CD4-positive, alpha-beta T cell treated with Interferon gamma for 1 hour (primary cell): ENCODE results near the gene TACC2.

Experiments used
- DNase-seq: peaks from one replicate; pipeline ENCODE4 v3.0.0-alpha.2; 2020

The TACC2 gene

GRCh38 chr10:122254831-122255230 lies 265.9 kb downstream of the TACC2 start:
- no peak for DNase-seq

DNA sequence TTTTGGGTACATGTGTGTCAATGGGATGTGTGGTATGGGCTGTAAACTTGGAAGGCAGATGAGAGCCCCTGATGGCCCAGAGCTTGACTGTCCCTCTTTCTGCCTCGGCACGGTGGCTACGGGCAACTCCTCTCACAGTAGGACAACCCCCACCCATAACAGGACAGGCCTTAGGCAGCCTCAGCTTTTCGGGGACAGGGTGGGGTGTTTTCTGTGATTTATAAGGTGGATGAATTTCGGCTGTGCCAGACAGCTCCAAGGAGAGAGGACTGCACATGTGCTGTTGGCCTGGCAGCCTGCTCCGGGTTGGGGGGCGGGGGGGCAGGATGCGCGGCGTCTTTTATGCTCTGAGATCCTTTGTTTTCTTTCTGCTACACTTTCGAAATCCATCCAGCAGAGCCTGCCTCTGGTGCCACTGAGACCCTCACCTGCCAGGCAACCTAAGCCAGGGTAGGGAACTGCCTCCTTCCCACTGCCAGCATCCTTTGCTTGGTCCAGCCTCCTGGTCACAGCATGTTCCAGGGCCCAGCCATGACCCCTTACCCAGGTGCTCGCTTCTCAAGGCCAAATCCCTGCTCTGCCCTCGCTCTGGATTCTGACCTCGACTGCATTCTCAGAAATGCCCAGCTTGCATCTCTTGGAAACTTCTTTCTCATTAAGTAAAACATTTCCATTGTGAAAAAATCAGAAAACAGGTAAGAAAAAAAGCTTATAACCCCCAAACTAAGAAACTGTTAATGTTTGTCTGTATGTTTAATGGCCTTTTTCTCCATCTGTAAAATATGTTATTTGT lies 266.7 kb downstream of the TACC2 start:
- DNase-seq = no peak

- DNase-seq = no peak
These were observed 268.1 kb downstream of the TACC2 start for GRCh38 chr10:122257041-122257440.

GRCh38 chr10:122258136-122259074 lies 269.4 kb downstream of the TACC2 start:
- no peak for DNase-seq

- DNase-seq = no peak
These were observed 270.1 kb downstream of the TACC2 start for GRCh38 chr10:122259075-122259466.

DNA sequence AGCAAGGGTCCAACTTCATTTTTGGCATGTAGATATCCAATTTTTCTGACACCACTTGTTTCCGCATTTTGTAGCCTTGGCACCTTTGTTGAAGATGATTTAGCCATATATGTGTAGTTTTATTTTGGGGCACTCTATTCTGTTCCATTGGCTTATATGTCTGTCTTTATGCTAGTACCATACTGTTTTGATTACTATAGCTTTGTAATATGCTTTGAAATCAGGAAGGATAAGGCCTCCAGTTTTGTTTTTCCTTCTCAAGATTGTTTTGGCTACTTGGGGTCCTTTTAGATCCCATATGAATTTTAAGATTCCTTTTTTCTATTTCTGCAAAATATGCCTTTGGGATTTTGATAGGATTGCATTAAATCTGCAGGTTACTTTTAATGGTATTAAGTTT lies 272.6 kb downstream of the TACC2 start:
- DNase-seq = no peak

GRCh38 chr10:122263971-122264370 lies 275.0 kb downstream of the TACC2 start:
- DNase-seq = no peak

- DNase-seq = no peak
These were observed 275.5 kb downstream of the TACC2 start for GRCh38 chr10:122264436-122264835.

- no peak for DNase-seq
These were observed 276.0 kb downstream of the TACC2 start for GRCh38 chr10:122264931-122265330.

DNA sequence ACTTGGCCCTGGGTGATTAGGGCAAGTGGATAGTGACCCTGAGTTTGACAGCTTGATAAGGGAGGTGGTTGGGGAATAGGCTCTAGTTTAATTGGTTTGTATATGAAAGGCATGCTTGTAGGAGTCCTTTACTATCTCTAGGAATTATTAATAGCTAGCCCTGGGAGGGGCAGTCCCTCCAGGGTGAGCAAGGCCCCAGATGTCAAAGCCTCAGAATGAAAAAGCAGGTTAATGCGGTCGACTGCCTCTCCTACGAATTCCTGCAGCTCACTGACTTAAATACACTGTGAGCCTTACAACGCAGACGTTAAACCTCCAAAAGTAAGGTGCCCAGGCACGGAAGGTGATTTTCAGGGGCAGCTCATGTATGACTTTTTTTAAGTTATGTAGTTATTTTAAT lies 276.9 kb downstream of the TACC2 start:
- no peak for DNase-seq

DNA sequence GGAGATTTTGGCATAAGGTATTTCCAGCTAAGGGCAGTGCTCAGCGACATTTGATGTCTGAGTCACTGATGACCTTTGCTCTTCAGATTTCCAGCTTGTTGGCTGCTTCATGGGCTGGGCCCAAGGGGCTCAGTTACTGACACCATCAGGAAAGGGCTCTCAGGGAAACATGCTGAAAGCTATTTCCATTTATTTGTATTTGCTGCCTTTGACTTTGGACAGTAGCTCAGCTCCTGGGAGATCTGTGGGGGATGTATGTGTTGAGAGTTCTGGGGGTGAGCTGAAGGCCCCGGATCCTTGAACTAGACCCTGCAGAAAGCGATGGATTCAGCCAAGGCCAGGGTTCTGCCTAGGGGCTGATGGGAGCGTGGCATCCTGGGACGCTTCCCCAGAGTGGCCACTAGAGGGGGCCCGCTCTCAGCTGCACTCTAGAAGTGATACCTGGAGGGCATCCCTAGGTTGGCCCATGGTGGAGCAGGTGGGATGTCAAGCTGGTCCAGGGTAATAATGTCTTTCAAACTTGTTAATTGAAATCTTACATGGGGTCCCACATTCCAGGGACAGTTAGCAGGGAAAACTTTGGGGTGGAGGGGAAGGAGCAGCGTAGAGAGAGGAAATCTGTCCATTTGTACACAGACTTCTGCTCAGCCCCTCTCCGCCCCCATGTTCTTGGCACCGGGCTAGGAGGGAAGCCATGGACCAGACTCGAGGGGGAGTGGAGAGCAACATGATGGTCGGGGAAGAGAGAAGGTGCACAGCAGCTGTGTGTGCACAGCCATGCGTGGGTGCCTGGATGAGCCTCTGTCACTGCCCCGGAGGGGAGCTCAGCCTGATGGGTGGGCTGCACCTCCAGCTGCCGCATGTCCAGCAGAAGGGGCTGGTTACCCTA lies 279.1 kb downstream of the TACC2 start:
- no peak for DNase-seq

DNA sequence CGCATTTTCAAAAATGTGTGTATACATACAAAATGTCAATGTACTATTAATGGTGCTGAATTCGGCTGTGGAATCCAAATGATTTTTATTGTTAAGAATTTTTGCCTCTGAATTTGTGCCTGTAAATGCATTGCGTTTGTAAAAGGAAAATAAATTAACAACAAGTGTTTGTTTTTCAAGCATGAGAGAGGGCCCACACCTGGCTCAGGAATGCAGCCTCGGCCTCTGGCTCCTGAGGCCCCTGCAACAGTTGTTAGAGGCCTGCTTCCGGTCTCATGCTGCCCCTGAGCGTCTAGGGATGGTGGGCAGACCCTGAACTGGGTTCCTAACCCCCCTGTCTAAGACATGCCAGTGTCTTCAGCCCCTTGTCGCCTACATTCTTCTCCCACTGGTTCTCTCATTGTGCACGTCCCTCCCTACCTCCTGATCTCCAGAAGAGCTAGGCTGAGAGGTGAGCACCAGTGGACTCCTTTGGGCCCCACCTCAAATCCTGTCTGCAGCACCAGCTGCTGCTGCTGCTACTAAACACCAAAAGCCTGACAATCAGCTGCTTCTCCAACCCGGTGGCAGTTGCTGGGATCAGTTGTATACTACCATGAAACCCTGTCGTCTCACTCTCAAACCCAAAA lies 280.2 kb downstream of the TACC2 start:
- DNase-seq = no peak

DNA sequence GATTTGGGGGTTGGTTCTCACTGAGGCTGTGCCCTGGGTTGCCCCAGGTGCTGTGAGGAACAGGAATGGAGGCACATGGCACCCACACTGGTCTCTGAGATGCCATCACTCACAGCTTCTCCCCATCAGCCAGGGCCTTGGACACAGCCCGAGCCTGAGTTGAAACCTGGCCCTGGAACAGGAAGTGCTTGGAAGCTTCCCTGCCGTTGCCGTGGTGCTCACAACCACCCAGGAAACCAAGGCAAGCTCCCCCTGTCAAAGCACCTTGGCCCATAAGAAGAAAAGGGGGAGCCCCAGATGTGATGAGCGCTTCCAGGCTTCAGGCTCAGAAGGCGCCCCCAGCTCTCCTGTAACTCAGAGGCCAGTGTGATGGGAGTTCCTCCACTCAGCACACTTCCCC lies 282.1 kb downstream of the TACC2 start, which contains the start of gene BTBD16:
Gene BTBD16 (plus strand): TSS at position 221 of the 400 bp plus-strand sequence. CDS start 3,786 bp downstream, outside the sequence.
- DNase-seq = no peak

- DNase-seq = no peak
These were observed 285.1 kb downstream of the TACC2 start for GRCh38 chr10:122273966-122274545.

DNA sequence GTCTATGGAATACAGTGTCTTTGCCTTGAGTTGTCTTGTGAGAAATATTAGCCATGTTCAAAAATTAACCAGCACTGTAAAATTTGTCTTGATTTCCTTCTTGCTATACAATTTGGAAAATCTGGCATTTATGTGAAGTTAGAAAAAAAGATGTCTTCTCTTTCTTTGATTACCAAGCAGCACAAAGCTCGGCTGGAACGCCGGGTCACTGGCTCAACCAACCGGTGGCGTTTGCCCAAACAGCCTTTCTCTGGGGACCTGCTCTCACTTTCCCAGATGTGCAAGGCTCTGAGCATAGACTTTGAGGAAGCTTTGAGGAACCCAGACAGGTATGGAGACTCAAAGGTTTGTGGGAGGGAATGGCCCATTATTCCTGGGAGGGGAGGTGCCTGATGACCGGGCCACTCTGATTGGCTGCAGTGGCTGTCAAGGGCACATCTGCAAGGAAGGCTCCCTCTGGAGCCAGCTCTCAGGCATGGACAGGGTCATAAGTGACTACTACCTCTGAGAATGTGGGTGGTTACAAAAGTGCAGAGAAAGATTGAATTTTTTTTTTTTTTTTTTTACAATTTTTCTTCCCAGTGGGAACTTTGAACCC lies 287.7 kb downstream of the TACC2 start:
- DNase-seq = no peak

DNA sequence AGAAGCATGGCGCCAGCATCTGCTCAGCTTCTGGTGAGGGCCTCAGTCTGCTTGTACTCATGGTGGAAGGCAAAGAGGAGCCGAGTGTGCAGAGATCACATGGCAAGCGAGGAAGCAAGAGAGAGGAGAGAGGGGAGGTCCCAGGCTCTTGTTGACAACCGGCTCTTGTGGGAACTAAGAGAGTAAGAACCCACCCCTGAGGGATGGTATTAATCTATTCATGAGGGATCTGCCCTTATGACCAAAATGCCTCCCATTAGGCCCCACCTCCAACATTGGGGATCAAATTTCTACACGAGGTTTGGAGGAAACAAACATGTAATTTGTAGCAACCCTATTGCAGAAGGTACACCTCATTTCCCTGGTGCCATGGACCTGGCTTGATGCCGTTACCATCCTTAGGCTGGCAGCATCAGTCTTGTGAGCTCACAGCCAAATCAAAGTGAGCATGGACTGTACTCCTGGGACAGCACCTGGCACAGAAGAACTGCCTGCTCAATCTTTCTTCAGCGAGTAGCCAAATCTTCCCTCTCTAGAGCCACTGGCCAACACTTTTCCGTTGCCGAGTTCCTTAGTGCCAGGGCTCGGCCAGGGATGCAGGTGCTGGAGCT lies 288.7 kb downstream of the TACC2 start:
- DNase-seq = no peak

DNA sequence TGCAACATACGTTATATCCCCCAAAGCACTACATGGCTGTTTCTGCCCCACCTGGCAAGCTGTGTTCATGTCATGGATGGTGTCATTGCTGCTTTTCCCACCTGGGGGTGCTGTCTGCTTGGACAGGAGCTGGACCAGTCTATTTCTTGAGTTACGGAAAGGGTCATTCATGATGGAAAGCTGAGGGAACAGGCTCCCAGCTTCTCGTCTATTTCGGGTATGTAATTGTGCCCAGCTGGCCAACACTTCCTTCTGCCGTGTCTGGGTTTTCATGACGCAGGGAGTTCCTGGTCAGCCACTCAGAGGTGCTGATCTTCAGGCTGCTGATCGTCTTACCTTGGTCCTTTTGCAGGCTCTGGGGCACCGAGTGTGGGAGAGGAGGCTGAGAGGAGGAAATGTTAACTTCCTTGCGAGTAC lies 290.8 kb downstream of the TACC2 start:
- DNase-seq = no peak

DNA sequence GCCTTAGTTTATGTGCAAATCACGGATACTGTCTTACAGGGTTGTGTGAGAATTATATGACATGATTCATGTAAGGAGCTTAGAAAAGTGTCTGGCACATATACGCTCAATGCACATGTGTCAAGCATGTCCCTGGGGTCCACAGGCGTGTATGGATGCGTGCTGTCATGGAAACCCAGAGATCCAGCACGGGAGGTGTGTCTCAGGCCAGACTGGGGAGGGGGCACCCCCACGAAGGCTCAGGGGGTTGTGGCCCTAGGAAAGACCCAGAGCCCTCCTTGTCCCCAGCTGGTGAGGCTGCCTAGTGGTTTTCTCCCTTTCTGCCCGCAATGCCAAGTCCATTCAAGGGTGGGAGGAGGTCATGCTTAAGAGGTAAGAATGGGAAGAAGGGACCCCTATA lies 291.2 kb downstream of the TACC2 start:
- DNase-seq = no peak

GRCh38 chr10:122281018-122281626 lies 292.2 kb downstream of the TACC2 start:
- no peak for DNase-seq

DNA sequence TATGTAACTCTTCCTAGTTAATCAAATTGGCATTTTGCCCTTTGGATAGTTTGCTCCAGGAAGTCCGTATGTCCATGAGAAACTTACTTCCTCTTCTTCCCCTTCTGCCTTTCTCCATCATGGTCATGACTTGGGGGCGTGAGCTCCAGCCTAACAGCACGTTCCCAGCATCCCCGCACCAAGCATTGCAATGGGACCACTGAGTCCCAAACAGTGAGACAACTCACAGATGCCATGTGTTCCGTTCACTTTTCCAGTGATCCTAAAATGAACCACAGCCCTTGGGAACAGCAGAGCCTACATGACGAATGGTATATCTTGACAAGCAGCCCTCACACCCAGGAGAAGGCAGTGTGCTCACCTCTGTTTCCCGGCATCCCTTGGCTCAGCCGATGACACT lies 292.8 kb downstream of the TACC2 start:
- DNase-seq = no peak

DNA sequence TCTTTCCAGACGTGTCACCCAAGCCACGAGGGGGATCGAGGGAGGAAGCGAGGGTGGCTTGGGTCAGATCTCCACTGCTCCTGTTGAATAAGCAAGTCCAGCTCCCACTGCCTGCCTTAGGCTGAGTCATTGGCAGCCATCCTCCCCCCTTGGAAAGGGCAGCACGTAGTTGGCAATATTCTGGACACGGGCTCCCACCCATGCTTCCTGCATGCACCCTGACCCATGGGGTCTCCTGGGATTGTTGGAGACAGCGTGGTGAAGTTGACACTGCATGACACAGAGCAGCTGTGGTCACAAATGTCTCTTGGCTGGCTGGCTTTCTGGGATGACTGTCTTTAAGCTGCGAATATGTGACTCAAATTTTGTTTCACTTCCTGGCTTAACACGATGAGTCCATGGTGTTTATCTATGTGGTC lies 293.3 kb downstream of the TACC2 start:
- DNase-seq = no peak
